HG03521 (cell line): ENCODE results near the gene MAP1B.
A peak's percentile ranks its signal among the peaks of the same experiment; 100 is the strongest.

Experiments used
- ATAC-seq: cut with Tn5 transposase; IDR thresholded peaks from one replicate; pipeline ENCODE4 v1.9.1; 2021; ENCODE audit warnings: mild to moderate bottlenecking, moderate library complexity; ENCODE audit not compliant: unreplicated experiment

MAP1B gene

GRCh38 chr5:72244862-72245371, 137.6 kb downstream of the MAP1B start:
- peak; percentile 73 for ATAC-seq

GRCh38 chr5:72245546-72245945, 138.3 kb downstream of the MAP1B start:
- ATAC-seq = no peak

GRCh38 chr5:72245951-72246532, 138.8 kb downstream of the MAP1B start:
- ATAC-seq = no peak

- no peak for ATAC-seq
These were observed 139.7 kb downstream of the MAP1B start for GRCh38 chr5:72246954-72247442.

GRCh38 chr5:72248410-72248981, 141.2 kb downstream of the MAP1B start:
- no peak for ATAC-seq

- ATAC-seq = no peak
These were observed 144.1 kb downstream of the MAP1B start for GRCh38 chr5:72251386-72251785.

- ATAC-seq = no peak
These were observed 144.7 kb downstream of the MAP1B start for GRCh38 chr5:72252008-72252407.

- ATAC-seq = no peak
These were observed 145.4 kb downstream of the MAP1B start for GRCh38 chr5:72252574-72253155.

GRCh38 chr5:72255237-72255636, 148.0 kb downstream of the MAP1B start:
- no peak for ATAC-seq

- no peak for ATAC-seq
These were observed 148.4 kb downstream of the MAP1B start for GRCh38 chr5:72255670-72256069.

- no peak for ATAC-seq
These were observed 149.3 kb downstream of the MAP1B start for GRCh38 chr5:72256536-72256935.
